GM18507 (cell line): Measurements from ENCODE around the gene CLEC1B.
A peak's percentile ranks its signal among the peaks of the same experiment; 100 is the strongest.
"Not testable (repeated sequence)": the region's sequence is repeated elsewhere in the genome, so short reads cannot be mapped to it uniquely, and the experiment has no call there.

Experiments
- DNase-seq: peaks from one replicate; pipeline ENCODE4 v3.0.0; 2011; ENCODE audit warnings: low read depth; ENCODE audit not compliant: insufficient read length; ENCODE audit errors: extremely low spot score
- FAIRE-seq: peaks from 2 replicates; lab custom pipeline; 2011; peaks lifted over from hg19 to GRCh38; lab: Jason Lieb, UNC

The CLEC1B gene

DNA sequence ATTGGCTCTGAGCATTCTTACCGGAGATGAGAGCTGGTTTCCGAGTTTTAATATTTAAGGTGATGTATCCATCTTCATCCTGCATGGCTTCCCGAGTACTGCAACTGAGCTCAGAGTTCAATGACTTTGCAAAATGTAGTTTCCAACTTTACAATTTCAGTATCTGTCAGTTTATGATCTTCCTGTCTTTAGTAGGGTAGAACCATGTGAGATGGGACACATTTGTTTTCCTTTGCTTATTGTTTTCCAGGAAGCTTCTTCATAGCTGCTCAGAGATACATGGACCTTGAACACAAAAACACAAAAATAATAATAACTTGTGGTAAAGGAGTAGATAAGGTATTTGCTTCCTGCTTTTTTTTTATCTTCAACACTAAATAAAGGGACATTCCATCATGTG lies at the start of gene CLEC1B:
Gene CLEC1B, minus strand, starts transcription at position 106 of the 400 bp plus-strand sequence. Its CDS starts 21 bp downstream, at position 85.
- no peak for DNase-seq
- FAIRE-seq = no peak

DNA sequence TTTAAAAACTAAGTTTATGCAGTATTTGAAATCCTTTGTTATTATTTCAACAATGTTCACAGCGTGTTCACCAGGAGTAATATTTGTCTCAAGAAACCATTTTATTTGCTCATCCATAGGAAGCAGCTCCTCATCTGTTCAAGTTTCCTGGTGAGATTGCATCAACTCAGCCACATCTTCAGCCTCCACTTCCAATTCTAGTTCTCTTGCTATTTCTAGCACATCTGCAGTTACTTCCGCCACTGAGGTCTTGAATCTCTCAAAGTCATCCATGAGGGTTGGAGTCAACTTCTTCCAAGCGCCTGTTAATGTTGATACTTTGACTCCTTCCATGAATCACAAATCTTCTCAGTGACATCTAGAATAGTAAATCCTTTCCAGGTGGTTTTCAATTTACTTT lies 49.6 kb upstream of the CLEC1B start:
- DNase-seq (no peak), FAIRE-seq (no peak)

DNA sequence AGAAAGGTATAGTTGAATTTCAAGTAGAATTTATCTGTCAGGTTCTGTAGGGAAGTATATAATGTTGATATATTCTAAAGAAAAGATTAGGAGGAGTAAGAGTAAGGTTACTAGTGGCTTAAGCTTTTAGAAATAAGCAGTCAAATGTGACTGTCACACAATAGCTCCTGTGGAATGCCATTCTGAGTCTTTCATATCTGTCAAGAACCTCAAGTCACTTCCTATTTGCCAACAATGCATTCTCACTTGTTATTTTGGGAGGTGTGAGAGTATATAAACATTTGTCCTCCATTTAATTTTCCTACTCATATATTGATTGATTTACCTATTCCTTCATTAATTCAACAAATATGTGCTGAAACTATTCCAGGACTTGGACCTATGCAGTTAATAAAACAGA lies 43.2 kb upstream of the CLEC1B start:
- FAIRE-seq (no peak), DNase-seq (no peak)

DNA sequence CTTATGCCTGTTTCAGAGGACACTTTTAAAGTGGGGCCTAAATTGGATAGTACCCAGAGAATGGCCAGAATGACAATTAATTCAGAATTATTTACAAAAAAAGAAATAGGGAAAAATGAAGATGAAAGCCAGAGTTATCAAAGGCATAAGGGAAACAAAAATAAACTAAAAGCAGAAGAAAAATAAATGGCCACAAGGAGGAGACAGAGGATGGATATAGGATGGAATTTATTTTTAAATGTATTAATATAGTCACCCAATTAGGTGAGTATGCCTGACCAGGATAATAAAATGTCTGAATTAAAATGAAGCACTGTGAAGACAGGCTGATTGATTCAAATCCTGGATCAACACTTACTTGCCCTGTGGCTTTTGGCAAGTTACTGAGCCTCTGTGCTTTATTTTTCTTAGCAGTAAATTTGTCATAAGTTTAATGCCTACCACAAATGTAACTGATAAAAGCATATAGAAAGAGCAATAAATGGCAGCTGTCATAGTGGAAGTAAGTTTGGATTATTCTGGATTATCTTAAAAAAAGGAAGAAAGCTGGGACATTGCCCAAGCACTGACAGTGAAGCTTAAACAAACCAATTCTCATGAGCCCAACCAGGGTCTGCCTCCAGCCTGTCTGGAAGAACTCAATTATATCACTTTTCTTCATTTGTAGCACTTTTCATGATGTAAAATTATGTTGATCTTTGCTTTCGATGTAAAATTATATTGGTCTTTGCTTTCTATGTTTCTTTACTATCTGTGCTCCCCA lies 35.0 kb upstream of the CLEC1B start:
- no peak for DNase-seq
- FAIRE-seq = no peak

DNA sequence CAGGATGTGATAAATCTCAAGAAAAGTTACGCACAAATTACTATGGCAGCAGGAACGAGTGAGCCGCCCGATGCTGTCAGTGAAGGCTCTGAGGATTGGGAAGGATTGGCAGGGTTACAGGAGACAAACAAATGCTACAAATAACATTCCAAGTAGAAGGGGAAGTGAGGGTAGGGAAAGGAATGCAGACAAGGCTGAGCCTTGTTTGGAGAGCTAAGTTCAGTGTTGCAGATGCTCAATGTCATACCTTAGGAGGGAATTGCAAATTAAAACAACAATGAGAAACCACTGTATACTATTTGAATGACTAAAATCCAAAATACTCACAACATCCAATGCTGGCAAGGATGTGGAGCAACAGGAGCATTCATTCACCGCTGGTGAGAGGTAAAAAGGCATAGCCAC lies 32.9 kb upstream of the CLEC1B start:
- no peak for DNase-seq

DNA sequence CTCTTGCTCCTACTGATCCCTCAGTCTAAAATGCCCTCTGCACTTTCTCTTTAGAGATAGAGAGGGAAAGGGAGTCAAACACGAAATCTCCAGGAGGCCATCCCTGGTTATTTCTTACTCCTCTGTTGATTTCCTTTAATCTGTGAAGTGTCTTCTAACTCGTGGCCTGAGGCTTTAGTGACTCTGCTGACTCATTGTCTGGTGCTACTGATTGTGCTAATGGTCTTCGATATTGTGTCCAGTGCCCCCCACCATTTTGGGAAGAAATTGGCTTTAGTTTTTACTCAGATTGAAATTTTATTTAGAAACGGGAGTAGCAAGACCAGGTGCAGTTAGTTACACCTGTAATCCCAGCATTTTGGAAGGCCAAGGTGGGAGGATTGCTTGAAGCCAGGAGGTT lies 32.4 kb upstream of the CLEC1B start:
- no peak for DNase-seq
- FAIRE-seq = no peak

More for the DNA sequence above, 32.9 kb upstream of the CLEC1B start:
- FAIRE-seq = no peak

DNA sequence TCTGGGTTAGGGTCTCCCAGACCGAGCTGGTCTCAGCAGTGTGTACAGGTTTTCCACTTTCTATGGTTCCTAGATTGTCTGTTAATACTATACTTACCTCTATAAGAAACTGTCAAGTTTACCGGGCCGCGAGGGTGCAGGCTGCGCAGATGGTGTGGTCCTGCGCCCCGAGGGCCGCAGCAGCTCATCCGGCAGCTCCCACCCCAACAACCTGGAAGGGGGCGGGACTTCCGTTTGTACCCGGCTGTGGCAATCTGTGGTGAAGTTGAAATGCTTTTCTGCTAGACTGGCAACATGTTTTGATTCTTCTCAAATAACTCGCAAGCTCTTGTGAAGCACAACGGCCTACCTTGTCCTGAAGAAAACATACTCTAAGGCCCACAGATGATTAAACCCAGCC lies 31.5 kb upstream of the CLEC1B start, which contains the start of gene CLEC9A:
Gene CLEC9A, plus strand, starts transcription at position 237 of the 400 bp plus-strand sequence. CDS start 22,006 bp downstream, outside the sequence.
- FAIRE-seq (no peak), DNase-seq (no peak)

DNA sequence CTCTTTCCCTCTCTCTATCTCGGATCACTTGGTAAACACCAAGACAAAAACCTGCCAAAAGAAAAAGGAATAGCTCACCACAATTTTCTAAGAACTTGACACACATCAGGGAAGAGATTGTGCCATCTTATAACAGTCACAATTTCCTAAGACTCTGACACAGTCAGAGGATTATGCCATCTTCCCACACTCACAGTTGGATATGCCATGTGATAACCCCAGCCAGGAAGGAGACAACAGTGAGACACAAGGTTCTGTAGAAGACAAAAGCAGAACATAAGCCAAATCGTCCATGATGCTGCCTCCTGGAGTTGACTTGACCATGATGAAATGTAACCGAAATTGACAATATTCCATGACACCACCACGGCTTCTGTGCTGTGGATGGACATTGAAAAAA lies 28.8 kb upstream of the CLEC1B start:
- no peak for FAIRE-seq
- no peak for DNase-seq

DNA sequence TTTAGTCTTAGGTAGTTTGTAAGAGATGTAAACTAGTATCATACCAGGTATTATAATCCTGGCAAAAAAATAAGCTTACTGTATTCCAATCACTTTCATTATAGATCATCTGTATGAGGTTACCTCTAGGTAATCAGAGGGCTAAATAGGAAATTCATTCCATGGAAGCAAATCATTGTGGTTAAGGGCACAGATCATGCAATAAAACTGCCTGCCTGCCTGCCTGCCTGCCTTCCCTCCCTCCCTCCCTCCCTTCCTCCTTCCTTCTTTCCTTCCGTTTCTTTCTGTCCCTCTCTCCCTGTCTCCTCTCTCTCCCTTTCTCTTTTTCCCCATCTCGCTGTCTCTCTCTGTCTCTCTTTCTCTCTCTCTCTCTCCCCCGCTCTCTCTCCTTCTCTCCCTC lies 28.4 kb upstream of the CLEC1B start:
- no peak for DNase-seq
- FAIRE-seq = no peak

DNA sequence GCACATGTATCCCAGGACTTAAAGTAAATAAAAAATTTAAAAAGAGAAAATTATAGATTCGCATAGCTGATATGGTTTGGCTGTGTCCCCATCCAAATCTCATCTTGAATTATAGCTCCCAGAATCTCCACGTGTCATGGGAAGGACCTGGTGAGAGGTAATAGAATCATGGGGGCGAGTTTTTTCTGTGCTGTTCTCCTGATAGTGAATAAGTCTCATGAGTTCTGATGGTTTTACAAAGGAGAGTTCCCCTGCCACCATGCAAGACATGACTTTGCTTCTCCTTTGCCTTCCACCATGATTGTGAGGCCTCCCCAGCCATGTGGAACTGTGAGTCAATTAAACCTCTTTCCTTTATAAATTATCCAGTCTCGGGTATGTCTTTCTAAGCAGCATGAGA lies 27.7 kb upstream of the CLEC1B start:
- DNase-seq, FAIRE-seq: not testable (repeated sequence)

DNA sequence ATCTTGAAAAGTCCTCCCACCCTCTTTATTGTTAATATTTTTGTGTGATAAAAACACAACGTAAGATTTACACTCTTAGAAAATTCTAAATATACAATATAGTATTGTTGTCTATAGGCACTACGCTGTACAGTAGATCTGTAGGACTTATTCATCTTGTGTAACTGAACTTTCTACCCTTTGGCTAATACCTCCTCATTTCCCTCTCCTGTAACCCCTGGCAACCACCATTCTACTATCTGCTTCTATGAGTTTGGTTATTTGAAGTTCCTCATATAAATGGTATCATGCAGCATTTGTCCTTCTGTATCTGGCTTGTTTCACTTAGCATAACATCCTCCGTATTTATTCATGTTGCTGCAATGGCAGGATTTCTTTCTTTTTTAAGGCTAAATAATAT lies 26.3 kb upstream of the CLEC1B start:
- FAIRE-seq (no peak), DNase-seq (no peak)

DNA sequence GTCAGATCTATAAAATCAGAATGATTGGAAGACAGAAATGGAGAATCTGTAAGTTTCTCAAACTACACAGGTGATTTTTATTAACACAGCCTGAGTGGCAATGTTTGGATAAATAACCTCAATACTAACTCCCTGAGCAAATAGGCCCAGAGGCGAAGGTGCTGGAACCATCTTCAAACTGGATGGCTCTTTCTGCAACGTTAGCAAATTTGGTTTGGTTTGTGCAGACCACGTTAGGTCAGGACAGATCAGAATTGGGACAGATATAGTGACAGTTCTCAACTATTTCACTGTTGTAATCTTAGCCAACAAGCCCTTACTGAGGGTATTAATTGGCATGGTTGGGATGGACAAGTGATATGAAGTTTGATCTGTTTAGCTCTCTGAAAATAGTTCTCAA lies 22.4 kb upstream of the CLEC1B start:
- DNase-seq = no peak
- no peak for FAIRE-seq

DNA sequence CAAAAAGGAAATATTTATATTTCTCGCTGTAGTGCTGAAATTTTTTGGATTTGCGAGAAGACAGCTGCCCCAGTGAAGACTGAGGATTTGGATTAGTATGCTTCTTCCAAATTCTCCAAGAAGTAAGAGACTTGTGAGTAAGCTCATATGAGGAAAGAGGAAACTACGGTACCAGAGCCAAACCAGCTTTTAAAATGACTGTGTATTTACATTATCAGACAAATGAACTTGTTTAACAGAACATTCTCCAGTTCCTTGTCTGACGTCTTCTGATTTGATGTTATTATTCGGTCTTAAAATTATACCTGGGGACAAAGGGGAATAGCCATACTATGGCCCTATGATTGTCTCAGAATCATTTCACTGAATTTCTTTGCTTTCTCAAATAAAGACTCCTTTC lies 19.5 kb upstream of the CLEC1B start:
- DNase-seq = no peak
- FAIRE-seq = no peak

DNA sequence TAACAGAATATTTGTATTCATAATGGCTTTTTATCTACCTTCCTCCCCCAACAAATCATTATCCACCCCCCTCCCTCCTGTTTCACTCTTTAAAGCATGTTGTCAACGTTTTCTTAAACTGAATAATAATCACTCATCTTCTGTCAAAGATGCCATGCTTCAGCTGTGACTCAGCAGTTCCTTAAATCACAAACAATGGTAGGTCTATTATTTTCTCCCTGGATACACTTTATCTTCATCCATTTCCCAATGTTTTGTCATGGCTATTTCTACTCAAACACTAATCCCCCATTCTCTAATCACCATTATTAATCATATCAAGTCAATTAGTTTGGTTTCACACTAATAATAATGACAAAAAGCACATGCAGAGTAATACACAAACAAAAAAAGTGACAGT lies 18.0 kb upstream of the CLEC1B start:
- DNase-seq (no peak), FAIRE-seq (no peak)

DNA sequence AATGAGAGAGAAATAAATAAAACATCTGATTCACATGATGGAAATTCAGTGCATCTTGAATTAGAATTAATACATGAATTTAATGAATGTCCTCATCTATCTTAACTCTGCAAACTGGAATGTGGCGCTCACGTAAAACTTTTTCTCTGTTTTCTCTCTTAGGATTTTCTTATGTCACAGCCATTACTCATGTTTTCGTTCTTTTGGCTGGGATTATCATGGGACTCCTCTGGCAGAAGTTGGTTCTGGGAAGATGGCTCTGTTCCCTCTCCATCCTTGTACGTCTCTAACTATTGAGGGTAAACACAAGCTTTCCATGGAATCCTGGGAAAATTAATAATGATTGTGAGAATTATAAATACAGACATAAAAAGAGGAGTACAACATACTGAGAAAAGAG lies 16.5 kb upstream of the CLEC1B start:
- FAIRE-seq = no peak
- DNase-seq = no peak

DNA sequence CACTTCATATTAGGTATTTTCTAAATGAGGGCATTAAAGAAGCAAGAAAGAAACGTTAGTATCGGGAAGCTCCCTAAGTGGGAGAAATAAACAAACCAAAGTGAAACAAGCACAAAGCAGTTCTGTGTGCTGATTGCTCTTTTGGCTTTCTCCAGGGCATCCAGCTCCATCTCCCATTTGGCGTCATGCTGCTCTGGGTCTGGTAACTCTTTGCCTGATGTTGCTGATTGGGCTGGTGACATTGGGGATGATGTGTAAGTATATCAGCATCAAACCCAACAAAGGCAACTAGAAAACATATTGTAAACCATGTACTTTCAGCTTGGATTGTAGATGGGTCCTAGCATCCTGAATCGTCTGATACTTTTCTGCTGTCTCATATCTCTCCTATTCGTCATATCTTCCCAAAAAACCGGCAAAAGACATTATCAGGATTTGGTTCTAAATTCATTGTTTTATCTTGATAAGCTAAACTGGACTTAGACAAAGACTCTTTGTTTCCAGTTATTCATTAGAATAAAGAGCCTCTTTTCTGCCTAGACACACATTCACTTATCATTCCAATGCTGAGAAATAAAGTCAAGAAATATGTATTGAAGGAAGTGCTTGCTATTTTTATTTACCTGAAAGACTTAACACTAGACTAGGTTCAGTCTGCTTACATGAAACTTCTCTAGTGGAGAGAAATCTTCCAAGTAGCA lies 13.9 kb upstream of the CLEC1B start:
- no peak for FAIRE-seq
- DNase-seq = no peak

DNA sequence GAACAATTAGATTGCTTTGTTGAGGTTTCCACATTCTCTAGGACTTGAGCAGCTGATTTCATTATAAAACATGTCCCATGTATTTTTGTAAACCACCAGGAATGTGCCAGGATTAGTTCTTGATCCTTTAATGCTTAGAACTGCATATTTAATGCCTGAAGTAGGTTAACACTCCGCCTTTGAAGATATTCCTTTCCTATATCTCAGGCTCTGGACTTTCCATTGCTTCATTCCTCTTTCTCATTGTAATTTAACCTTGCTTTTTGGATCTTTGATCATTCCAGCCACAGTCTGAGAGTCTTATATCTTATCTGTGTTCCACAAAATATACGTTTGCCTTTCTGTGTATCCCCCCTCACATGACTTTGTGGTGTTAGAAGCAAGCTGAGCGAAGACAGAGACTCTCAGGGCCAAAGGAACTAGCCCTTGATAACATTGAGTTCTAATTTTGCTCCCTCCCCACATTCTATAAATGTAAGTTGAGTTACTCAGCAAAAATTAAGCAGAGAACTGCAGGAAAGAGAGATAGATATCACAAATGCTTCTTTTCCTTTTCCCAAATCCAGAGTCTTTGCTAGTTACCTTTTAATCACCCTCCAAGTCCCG lies 2.4 kb upstream of the CLEC1B start:
- FAIRE-seq (no peak), DNase-seq (no peak)

DNA sequence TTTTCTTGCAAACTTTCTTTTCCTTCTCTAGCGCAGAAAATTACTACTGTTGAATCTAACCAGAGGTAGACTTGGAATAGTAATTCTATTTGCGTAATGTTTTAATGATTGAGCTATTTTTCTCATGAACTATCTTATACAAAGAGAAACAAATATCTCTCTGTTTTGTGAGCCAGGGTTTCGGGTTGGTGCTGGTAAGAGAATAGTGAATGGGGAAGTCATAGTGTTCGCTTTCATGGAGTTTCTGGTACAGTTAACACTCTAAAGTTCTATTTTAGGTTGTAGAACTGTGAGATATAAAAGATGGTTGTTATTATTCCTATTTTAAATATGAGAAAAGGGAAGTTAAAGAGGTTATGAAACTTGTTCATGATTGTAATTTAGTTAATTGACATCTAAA lies 6.6 kb downstream of the CLEC1B start:
- no peak for FAIRE-seq
- no peak for DNase-seq

DNA sequence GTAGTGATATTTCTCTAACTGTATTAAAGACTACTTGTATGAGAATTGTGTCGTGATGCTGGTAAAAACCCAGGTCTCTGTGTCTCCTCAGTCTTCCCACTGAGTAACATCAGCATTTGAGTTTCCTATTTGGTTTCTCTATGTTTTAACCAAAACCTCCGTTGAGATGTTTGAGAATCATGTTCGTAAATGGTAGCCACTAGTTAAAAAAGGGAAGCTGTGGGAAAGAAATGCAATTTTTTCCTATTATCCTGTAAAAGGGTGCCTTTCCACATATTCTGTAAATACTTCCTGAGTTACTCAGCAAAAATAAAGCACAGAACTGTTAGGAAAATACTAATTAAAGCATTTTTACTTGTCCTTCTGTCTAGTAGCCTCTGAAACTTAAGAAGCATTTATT lies 7.0 kb downstream of the CLEC1B start:
- FAIRE-seq = peak; percentile 5
- no peak for DNase-seq

DNA sequence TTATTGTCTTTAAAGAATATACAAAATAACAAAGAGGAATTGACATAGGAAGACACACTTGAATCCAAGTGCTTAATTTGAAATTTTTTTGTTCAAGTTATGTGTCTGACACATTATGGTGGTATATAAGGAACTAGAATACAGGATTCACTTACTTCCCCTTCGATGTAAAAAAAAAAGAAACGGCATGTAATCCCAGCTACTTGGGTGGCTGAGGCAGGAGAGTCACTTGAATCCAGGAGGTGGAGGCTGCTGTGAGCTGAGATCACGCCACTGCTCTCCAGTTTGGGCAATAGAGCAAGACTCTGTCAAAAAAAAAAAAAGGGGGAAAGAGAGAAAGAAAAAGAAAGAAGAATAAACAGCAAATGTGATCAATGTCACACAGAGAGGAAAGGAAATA lies 18.8 kb downstream of the CLEC1B start:
- no peak for FAIRE-seq
- no peak for DNase-seq

DNA sequence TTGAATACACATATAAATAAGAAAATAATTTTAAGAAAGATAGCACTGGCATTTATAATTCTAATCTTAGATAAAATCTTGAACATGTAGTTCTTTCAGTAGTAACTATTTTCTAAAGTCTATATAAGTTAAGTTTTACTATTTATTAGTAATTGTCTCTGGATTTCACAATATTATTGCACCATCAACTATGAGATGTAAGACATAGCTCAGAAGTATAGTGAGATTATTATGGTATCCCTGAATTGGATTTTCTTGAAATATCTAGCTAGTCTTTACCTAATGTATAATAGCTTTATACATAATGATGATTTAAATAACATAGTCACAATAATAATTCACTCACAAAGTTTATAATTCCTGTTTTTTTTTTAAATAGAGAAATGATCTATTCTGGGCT lies 21.0 kb downstream of the CLEC1B start:
- FAIRE-seq = no peak
- DNase-seq = no peak
